GM21529 (cell line): Measurements from ENCODE around the gene CNOT10.
"Not testable (repeated sequence)": the region's sequence is repeated elsewhere in the genome, so short reads cannot be mapped to it uniquely, and the experiment has no call there.

Experiments used
- ATAC-seq: cut with Tn5 transposase; IDR thresholded peaks from one replicate; pipeline ENCODE4 v1.9.1; 2021; ENCODE audit not compliant: unreplicated experiment

The CNOT10 gene

GRCh38 chr3:32684800-32685542 lies at the start of gene CNOT10:
Gene CNOT10 (plus strand): TSS chr3:32685188. CDS start chr3:32685461, 273 bp downstream.
- peak; percentile 97 for ATAC-seq

DNA sequence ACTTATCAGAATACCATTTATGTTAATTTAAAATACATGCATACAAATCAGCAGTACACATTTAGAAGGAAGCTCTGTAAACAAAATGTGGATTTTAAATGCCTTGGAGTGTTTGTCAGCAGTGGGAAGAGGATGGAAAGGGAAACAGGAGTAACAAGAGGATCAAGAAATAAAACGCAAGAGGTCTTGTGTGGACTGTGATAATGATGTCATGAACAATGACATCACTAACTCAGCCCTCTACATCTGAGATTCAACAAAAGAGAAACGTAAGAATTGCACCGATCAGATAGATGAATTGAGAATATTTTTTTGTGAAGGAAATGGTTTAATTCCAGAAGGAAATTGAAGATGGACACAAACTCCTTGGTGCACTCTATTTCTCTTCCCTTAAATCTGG lies 44.0 kb upstream of the CNOT10 start:
- no peak for ATAC-seq

GRCh38 chr3:32641356-32641755 lies 43.6 kb upstream of the CNOT10 start:
- no peak for ATAC-seq

GRCh38 chr3:32643354-32643753 lies 41.6 kb upstream of the CNOT10 start:
- ATAC-seq: no peak

- ATAC-seq: no peak
Measured at GRCh38 chr3:32643816-32644215, 41.2 kb upstream of the CNOT10 start.

DNA sequence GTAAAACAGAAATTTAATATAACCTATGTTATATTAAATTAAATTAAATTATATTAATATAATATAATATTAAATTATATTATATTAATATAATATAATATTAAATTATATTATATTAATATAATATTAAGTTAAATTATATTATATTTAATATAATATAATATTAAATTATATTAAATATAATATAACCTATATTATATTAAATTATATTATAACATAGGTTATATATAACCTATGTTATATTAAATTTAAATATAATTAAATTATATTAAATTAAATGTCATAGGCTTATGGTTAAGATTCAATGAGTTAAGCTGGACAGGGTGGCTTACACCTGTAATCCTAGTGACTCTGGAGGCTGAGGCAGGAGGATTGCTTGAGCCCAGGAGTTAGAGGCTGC lies 40.6 kb upstream of the CNOT10 start:
- ATAC-seq: no peak

- no peak for ATAC-seq
Measured at GRCh38 chr3:32646761-32647160, 38.2 kb upstream of the CNOT10 start.

DNA sequence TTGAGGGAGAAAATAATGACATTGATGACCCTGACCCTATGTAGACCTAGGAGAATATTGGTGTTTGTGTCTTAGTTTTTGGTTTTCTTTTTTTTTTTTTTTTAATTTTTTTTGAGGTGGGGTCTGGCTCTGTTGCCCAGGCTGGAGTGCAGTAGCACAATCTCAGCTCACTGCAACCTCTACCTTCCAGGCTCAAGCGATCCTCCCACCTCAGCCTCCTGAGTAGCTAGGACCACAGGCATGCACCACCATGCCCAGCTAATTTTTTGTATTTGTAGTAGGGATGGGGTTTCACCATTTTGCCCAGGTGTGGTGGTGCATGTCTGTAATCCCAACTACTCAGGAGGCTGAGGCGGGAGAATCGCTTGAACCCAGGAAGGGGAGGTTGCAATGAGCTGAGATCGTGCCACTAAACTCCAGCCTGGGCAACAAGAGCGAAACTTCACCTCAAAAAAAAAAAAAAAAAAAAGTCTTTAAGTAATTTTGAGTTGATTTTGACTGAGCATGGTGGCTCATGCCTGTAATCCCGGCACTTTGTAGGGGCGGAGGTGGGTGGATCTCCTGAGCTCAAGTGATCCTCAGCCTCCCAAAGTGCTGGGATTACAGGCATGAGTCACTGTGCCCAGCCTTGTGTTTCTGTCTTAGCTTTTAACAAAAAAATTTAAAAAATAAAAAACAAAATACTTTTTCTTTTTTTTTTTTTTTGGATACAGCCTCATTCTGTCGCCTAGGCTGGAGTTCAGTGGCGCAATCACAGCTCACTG lies 32.5 kb upstream of the CNOT10 start:
- ATAC-seq: not testable (repeated sequence)

GRCh38 chr3:32655167-32655566 lies 29.8 kb upstream of the CNOT10 start:
- no peak for ATAC-seq

GRCh38 chr3:32660634-32661033 lies 24.4 kb upstream of the CNOT10 start:
- ATAC-seq: no peak

- no peak for ATAC-seq
Measured at GRCh38 chr3:32662647-32663046, 22.3 kb upstream of the CNOT10 start.

DNA sequence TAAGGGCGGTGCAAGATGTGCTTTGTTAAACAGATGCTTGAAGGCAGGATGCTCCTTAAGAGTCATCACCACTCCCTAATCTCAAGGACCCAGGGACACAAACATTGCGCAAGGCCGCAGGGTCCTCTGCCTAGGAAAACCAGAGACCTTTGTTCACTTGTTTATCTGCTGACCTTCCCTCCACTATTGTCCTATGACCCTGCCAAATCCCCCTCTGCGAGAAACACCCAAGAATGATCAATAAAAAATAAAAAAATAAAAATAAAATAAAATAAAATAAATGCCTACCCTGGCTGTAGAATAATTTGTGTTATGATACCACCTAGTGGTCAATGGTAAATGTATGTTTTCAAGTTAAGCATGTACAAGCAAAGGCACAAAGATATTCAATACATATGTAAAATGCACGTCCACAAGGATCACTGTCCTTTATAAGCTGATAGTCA lies 20.3 kb upstream of the CNOT10 start:
- ATAC-seq: not testable (repeated sequence)

- ATAC-seq: no peak
Measured at GRCh38 chr3:32667072-32667582, 17.9 kb upstream of the CNOT10 start.

DNA sequence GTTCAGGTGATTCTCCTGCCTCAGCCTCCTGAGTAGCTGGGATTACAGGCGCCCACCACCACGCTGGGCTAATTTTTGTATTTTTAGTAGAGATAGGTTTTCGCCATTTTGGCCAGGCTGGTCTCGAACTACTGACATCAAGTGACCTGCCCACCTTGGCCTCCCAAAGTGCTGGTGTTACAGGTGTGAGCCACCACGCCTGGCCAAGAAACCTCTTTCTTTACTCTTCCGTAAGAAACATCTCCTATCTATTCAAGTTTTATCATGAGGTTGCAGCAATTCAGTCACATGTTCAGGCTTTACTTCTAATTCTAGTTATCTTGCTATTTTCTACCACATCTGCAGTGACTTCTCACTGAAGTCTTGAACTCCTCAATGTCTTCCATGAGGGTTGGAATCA lies 15.8 kb upstream of the CNOT10 start:
- ATAC-seq: not testable (repeated sequence)

- ATAC-seq: not testable (repeated sequence)
Measured at GRCh38 chr3:32673730-32674129, 11.3 kb upstream of the CNOT10 start.

DNA sequence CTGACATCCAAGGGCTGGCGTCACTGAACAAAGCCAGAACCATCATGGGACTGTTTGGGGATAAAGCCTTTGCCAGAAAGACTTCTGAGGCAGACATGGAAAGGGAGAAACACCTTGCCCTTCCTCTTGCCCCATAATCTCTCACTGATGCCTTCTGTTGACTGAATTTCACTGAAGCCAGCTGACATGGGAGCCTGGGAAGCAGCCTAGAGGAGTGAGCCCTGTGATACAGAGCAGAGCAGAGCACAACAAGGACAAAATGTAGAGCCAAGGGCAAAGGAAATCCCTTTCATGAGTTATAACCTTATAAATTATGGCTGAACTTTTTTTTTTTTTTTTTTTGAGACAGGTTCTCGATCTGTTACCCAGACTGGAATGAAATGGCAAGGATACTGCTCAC lies 9.8 kb upstream of the CNOT10 start:
- ATAC-seq: no peak

GRCh38 chr3:32675650-32676049 lies 9.3 kb upstream of the CNOT10 start:
- no peak for ATAC-seq

DNA sequence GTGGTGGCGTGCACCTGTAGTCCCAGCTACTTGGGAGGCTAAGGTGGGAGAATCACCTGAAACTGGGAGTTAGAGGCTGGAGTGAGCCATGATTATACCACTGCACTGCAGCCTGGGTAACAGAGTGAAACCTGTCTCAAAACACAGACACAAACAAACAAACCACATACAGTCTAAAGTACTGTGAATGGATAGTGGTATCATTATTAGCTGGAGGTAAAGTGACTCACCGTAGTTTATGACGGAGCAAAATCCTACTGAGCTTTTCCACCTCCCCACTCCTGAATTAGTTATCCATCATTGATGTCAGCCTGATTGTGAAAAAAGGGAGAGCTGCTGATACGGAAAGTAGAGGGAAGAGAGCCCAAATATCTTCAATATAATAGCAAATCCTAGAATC lies 3.2 kb upstream of the CNOT10 start:
- ATAC-seq: no peak

DNA sequence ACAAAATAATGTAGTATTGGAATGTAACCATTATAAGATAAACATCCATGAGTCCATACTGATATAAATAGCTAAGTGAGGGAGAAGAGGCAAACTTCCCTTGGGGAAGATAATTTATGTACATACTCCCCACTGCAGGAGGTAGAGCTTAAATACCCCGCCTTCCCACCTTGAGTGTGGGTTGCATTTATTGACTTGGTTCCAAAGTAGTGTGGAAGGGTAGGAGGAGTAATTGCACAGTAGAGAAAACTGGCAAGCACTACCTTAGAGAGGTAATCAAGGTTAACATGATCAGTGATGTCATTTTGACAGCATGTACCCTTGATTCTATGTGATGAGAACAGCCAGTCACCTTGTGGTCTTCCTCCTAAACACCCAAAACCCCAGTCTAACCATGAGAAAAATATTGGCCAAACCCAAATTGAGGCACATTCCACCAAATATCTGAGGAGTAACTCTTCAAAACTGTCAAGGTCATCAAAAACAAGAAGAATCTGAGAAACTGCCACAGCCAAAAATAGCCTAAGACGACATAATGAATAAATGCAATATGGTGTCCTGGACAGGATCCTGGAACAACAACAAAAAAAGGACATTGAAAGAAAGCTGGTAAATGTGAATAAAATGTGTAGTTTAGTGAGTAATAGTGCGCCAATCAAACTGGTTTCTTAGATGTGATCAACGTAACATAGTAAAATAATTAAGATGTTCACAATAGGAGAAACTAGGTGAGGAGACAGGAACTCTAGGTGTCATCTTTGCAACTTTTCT lies 774 bp upstream of the CNOT10 start:
- no peak for ATAC-seq

- ATAC-seq: peak; percentile 2
Measured at GRCh38 chr3:32685543-32686185, 676 bp downstream of the CNOT10 start.

DNA sequence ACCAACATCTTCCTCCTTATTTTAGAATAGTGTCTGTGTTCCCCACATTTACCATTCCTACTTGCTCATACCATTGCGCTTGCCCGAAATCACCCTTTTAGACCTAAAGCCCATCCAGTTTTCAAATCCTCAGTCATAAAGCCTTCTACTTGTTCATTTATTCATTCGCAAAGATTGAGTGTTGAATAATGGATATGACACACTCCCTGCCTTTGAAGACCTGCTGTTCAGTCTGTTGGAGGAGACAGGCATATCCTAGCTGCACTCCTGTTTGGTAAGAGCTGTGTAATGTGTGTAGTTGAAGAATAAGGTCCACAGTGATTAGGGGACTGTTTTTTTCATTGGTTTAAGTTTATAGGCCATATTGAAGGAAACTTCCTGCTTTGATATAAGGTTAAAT lies 1.7 kb downstream of the CNOT10 start:
- ATAC-seq: no peak
